Muscle layer of colon (tissue), 2 donors: ENCODE data around the gene PERM1.
A peak's percentile ranks its signal among the peaks of the same experiment; 100 is the strongest.

Experiments used
- H3K27ac ChIP-seq: one replicate; pipeline ENCODE4 v1.7.0; 2013; ENCODE audit warnings: low read depth, mild to moderate bottlenecking, low read length, moderate library complexity
- H3K27me3 ChIP-seq, 2 donors: one replicate each; pipeline ENCODE4 v1.7.0; 2013; ENCODE audit warnings: low read length in 2 of 2, mild to moderate bottlenecking in 2 of 2; ENCODE audit not compliant: insufficient read depth in 2 of 2, control insufficient read depth in 1 of 2
- H3K36me3 ChIP-seq: one replicate; pipeline ENCODE4 v1.7.0; 2013; ENCODE audit warnings: mild to moderate bottlenecking, low read length; ENCODE audit not compliant: insufficient read depth
- H3K4me1 ChIP-seq: one replicate; pipeline ENCODE4 v1.7.0; 2013; ENCODE audit warnings: mild to moderate bottlenecking, low read length; ENCODE audit not compliant: insufficient read depth
- H3K4me3 ChIP-seq, 2 donors: one replicate each; pipeline ENCODE4 v1.7.0; 2013; ENCODE audit warnings: low read length in 2 of 2, low read depth in 1 of 2, mild to moderate bottlenecking in 1 of 2, moderate library complexity in 1 of 2
- H3K9ac ChIP-seq: one replicate; pipeline ENCODE4 v1.7.0; 2013; ENCODE audit warnings: low read length
- H3K9me3 ChIP-seq: one replicate; pipeline ENCODE4 v1.7.0; 2013; ENCODE audit warnings: mild to moderate bottlenecking, low read length
- donor health status: abdominal sarcoma.
- donor health status: Adenocarcinoma of cecum.

PERM1 gene

GRCh38 chr1:1001057-1001783, 19.3 kb upstream of the PERM1 start:
- Histone ChIP-seq H3K36me3 (no peaks in the 10 kb centered on the region), H3K9me3 (no peaks in the 10 kb centered on the region), H3K4me3 (peak overlapping the region; percentile 53 to 65), H3K27ac (peak overlapping the region; percentile 96), H3K9ac (peak overlapping the region; percentile 53), H3K27me3 (peaks cover 0 to 30% of the 10 kb centered on the region in 2 donors), H3K4me1 (peaks cover 11% of the 10 kb centered on the region)

GRCh38 chr1:1000357-1001056, 18.6 kb upstream of the PERM1 start:
- Histone ChIP-seq H3K27ac (peak overlapping the region; percentile 96), H3K27me3 (peaks cover 0 to 27% of the 10 kb centered on the region in 2 donors), H3K4me3 (peak overlapping the region; percentile 53 to 65), H3K9ac (peak overlapping the region; percentile 53), H3K9me3 (no peaks in the 10 kb centered on the region), H3K36me3 (no peaks in the 10 kb centered on the region), H3K4me1 (peaks cover 9% of the 10 kb centered on the region)

GRCh38 chr1:999725-1000356, 17.9 kb upstream of the PERM1 start, which contains the start of gene HES4:
Gene HES4, minus strand, starts transcription at chr1:1000097. Its CDS starts 124 bp downstream, at chr1:999973.
- Histone ChIP-seq H3K9ac (peak within 1 kb of the TSS; percentile 53), H3K36me3 (no peaks in the 10 kb centered on the region), H3K4me3 (peak within 1 kb of the TSS; percentile 53 to 65), H3K27me3 (peaks cover 0 to 21% of the 10 kb centered on the region in 2 donors), H3K4me1 (peaks cover 2% of the 10 kb centered on the region), H3K27ac (peak within 1 kb of the TSS; percentile 96), H3K9me3 (no peaks in the 10 kb centered on the region)

- Histone ChIP-seq H3K4me3 (peak overlapping the region; percentile 53 to 64), H3K27ac (peak overlapping the region; percentile 96), H3K36me3 (no peaks in the 10 kb centered on the region), H3K27me3 (peaks cover 0 to 21% of the 10 kb centered on the region in 2 donors), H3K4me1 (no peaks in the 10 kb centered on the region), H3K9ac (no peak overlapping the region), H3K9me3 (no peaks in the 10 kb centered on the region)
Observed at GRCh38 chr1:998995-999724, 17.3 kb upstream of the PERM1 start.

- no peaks in the 10 kb centered on the region for H3K9me3 ChIP-seq
- H3K27me3 ChIP-seq, result peaks cover 0 to 21% of the 10 kb centered on the region in 2 donors
- peak overlapping the region; percentile 72 for H3K27ac ChIP-seq
- H3K36me3 ChIP-seq, result no peaks in the 10 kb centered on the region
- H3K9ac ChIP-seq, result no peak overlapping the region
- H3K4me1 ChIP-seq, result no peaks in the 10 kb centered on the region
- H3K4me3 ChIP-seq, result peak overlapping the region; percentile 53 to 64
Observed at GRCh38 chr1:998745-998994, 16.8 kb upstream of the PERM1 start.

- peaks cover 0 to 21% of the 10 kb centered on the region in 2 donors for H3K27me3 ChIP-seq
- H3K27ac ChIP-seq, result no peak overlapping the region
- no peak overlapping the region for H3K4me3 ChIP-seq
- H3K9me3 ChIP-seq, result no peaks in the 10 kb centered on the region
- no peak overlapping the region for H3K9ac ChIP-seq
- H3K36me3 ChIP-seq, result no peaks in the 10 kb centered on the region
- no peaks in the 10 kb centered on the region for H3K4me1 ChIP-seq
Observed at GRCh38 chr1:997993-998744, 16.3 kb upstream of the PERM1 start.

GRCh38 chr1:997713-997992, 15.8 kb upstream of the PERM1 start:
- H3K4me1 ChIP-seq, result no peaks in the 10 kb centered on the region
- no peak overlapping the region for H3K27ac ChIP-seq
- no peaks in the 10 kb centered on the region for H3K9me3 ChIP-seq
- peaks cover 0 to 21% of the 10 kb centered on the region in 2 donors for H3K27me3 ChIP-seq
- H3K4me3 ChIP-seq, result no peak overlapping the region
- no peak overlapping the region for H3K9ac ChIP-seq
- H3K36me3 ChIP-seq, result no peaks in the 10 kb centered on the region

- Histone ChIP-seq H3K9ac (no peak overlapping the region), H3K4me1 (no peaks in the 10 kb centered on the region), H3K27ac (no peak overlapping the region), H3K4me3 (no peak overlapping the region), H3K9me3 (no peaks in the 10 kb centered on the region), H3K27me3 (peaks cover 0 to 21% of the 10 kb centered on the region in 2 donors), H3K36me3 (no peaks in the 10 kb centered on the region)
Observed at GRCh38 chr1:996851-997712, 15.2 kb upstream of the PERM1 start.

- peaks cover 0 to 13% of the 10 kb centered on the region in 2 donors for H3K27me3 ChIP-seq
- H3K36me3 ChIP-seq, result no peaks in the 10 kb centered on the region
- H3K27ac ChIP-seq, result no peak overlapping the region
- no peak overlapping the region for H3K9ac ChIP-seq
- H3K9me3 ChIP-seq, result peaks cover 3% of the 10 kb centered on the region
- H3K4me3 ChIP-seq, result no peak overlapping the region
- no peaks in the 10 kb centered on the region for H3K4me1 ChIP-seq
Observed at GRCh38 chr1:995665-996633, 14.1 kb upstream of the PERM1 start.
